ENCODE measurements around the gene PSG5.
"Not testable (repeated sequence)": the region's sequence is repeated elsewhere in the genome, so short reads cannot be mapped to it uniquely, and the experiment has no call there.

DNA sequence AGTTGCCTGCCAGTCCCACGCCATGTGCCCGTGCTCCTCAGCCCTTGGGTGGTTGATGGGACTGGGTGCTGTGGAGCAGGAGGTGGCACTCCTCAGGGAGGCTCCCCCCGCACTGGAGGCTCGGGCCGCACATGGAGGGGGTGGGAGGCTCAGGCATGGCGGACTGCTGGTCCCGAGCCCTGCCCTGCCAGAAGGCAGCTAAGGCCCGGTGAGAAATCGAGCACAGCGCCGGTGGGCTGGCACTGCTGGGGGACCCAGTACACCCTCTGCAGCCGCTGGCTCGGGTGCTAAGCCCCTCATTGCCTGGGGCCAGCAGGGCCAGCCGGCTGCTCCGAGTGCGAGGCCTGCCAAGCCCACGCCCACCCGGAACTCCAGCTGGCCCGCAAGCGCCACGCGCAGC, 35.6 kb upstream of the PSG5 start:
- TF ChIP-seq, protein P1, sequence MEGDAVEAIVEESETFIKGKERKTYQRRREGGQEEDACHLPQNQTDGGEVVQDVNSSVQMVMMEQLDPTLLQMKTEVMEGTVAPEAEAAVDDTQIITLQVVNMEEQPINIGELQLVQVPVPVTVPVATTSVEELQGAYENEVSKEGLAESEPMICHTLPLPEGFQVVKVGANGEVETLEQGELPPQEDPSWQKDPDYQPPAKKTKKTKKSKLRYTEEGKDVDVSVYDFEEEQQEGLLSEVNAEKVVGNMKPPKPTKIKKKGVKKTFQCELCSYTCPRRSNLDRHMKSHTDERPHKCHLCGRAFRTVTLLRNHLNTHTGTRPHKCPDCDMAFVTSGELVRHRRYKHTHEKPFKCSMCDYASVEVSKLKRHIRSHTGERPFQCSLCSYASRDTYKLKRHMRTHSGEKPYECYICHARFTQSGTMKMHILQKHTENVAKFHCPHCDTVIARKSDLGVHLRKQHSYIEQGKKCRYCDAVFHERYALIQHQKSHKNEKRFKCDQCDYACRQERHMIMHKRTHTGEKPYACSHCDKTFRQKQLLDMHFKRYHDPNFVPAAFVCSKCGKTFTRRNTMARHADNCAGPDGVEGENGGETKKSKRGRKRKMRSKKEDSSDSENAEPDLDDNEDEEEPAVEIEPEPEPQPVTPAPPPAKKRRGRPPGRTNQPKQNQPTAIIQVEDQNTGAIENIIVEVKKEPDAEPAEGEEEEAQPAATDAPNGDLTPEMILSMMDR (IDR thresholded peaks at IDR 0.05), result not testable (repeated sequence)
- TF ChIP-seq POLR2A (IDR thresholded peaks at IDR 0.05), result not testable (repeated sequence)
